IMR-90 (cell line): ENCODE data around the gene RAD51B. TPM values are rescaled to one million over a fixed set of nuclear protein-coding genes. Genes with fewer than 3 reads are reported as not detected.

Experiments
- ATAC-seq: fragments of 200-7000 bp; cut with Tn5 transposase; 2 replicates; pipeline ENCODE4 v1.9.1; 2020; ENCODE audit warnings: low read depth, mild to moderate bottlenecking, moderate library complexity
- BruUV-seq: library from RNA; stranded (reverse); fragments of 400-500 nt; replicated peaks from 2 replicates; lab custom pipeline; 2021; lab: Mats Ljungman, UMichigan
- CTCF ChIA-PET: fragments of 300-600 bp; formaldehyde crosslinking; extraction: SDS; loops from one replicate; lab custom pipeline; 2021; ENCODE audit warnings: antibody characterized with exemption; lab: Yijun Ruan, JAX
- POLR2A ChIA-PET: fragments of 300-600 bp; sonication (Branson Sonifier 250); formaldehyde crosslinking; loops from one replicate; lab custom pipeline; 2022; ENCODE audit warnings: antibody characterized with exemption; ENCODE audit not compliant: unreplicated experiment; lab: Charles Lee
- DNase-seq: peaks from one replicate; pipeline ENCODE4 v3.0.0; 2013
- H2AFZ ChIP-seq: replicated peaks from 2 replicates; pipeline ENCODE3; 2013; ENCODE audit warnings: low read length, mild to moderate bottlenecking; ENCODE audit not compliant: poor library complexity
- H2AK5ac ChIP-seq: 2 replicates; pipeline ENCODE4 v1.6.1; 2013; ENCODE audit warnings: low read depth, low read length, inconsistent platforms
- H2AK9ac ChIP-seq: replicated peaks from 2 replicates; pipeline ENCODE3; 2013; ENCODE audit warnings: mild to moderate bottlenecking, low read depth, low read length, moderate library complexity; ENCODE audit not compliant: poor library complexity
- H2BK120ac ChIP-seq: 2 replicates; pipeline ENCODE4 v1.6.1; 2013; ENCODE audit warnings: low read depth, low read length, inconsistent platforms
- H2BK15ac ChIP-seq: 3 replicates; pipeline ENCODE4 v1.6.1; 2013; ENCODE audit warnings: low read depth, low read length, inconsistent platforms
- H2BK20ac ChIP-seq: 2 replicates; pipeline ENCODE4 v1.6.1; 2013; ENCODE audit warnings: low read depth, mild to moderate bottlenecking, inconsistent platforms, low read length, moderate library complexity
- H2BK5ac ChIP-seq: 2 replicates; pipeline ENCODE4 v1.6.1; 2013; ENCODE audit warnings: mild to moderate bottlenecking, low read depth, low read length, inconsistent platforms; ENCODE audit not compliant: poor library complexity, severe bottlenecking
- H3K14ac ChIP-seq: replicated peaks from 2 replicates; pipeline ENCODE4 v1.6.1; 2013; ENCODE audit warnings: low read depth, low read length, inconsistent platforms
- H3K18ac ChIP-seq: 2 replicates; pipeline ENCODE4 v1.6.1; 2013; ENCODE audit warnings: low read depth, low read length, control low read depth
- H3K23ac ChIP-seq: 2 replicates; pipeline ENCODE4 v1.6.1; 2013; ENCODE audit warnings: low read depth, low read length, inconsistent platforms
- H3K27ac ChIP-seq: 2 replicates; pipeline ENCODE4 v1.5.1; 2013; ENCODE audit warnings: mild to moderate bottlenecking, control low read depth, low read length; ENCODE audit not compliant: insufficient read depth
- H3K27me3 ChIP-seq: 2 replicates; pipeline ENCODE4 v1.6.1; 2013; ENCODE audit warnings: low read length; ENCODE audit not compliant: control insufficient read depth, insufficient read depth
- H3K36me3 ChIP-seq: 2 replicates; pipeline ENCODE4 v1.6.1; 2013; ENCODE audit warnings: low read length, mixed read lengths; ENCODE audit not compliant: control insufficient read depth, insufficient read depth
- H3K4ac ChIP-seq: 2 replicates; pipeline ENCODE4 v1.6.1; 2013; ENCODE audit warnings: low read depth, low read length, inconsistent platforms
- H3K4me1 ChIP-seq: 2 replicates; pipeline ENCODE4 v1.6.1; 2013; ENCODE audit warnings: low read length, mixed read lengths; ENCODE audit not compliant: control insufficient read depth, insufficient read depth
- H3K4me2 ChIP-seq: 2 replicates; pipeline ENCODE4 v1.6.1; 2013; ENCODE audit warnings: low read depth, mild to moderate bottlenecking, control low read depth, low read length, moderate library complexity
- H3K4me3 ChIP-seq: 2 replicates; pipeline ENCODE4 v1.5.1; 2013; ENCODE audit warnings: low read depth, mild to moderate bottlenecking, control low read depth, low read length, moderate library complexity; ENCODE audit not compliant: insufficient read depth
- H3K56ac ChIP-seq: 2 replicates; pipeline ENCODE4 v1.6.1; 2013; ENCODE audit warnings: low read length, inconsistent platforms; ENCODE audit not compliant: insufficient read depth; ENCODE audit errors: extremely low read depth
- H3K79me1 ChIP-seq, 2 experiments: 2 replicates each; pipeline ENCODE4 v1.6.1; 2013; ENCODE audit warnings: low read length in 2 of 2, inconsistent platforms in 1 of 2, low read depth in 1 of 2
- H3K9ac ChIP-seq: 2 replicates; pipeline ENCODE4 v1.6.1; 2013; ENCODE audit warnings: low read depth, low read length, control low read depth
- H3K9me1 ChIP-seq: 2 replicates; pipeline ENCODE4 v1.6.1; 2013; ENCODE audit warnings: low read length, inconsistent platforms; ENCODE audit not compliant: insufficient read depth
- H3K9me3 ChIP-seq: 2 replicates; pipeline ENCODE4 v1.6.1; 2013; ENCODE audit warnings: low read length; ENCODE audit not compliant: control insufficient read depth, insufficient read depth
- H4K20me1 ChIP-seq: 2 replicates; pipeline ENCODE4 v1.6.1; 2013; ENCODE audit warnings: low read length, inconsistent platforms; ENCODE audit not compliant: insufficient read depth
- H4K5ac ChIP-seq: 2 replicates; pipeline ENCODE4 v1.6.1; 2013; ENCODE audit warnings: mild to moderate bottlenecking, low read depth, low read length, control low read depth
- H4K8ac ChIP-seq, 2 experiments: 2 replicates each; pipeline ENCODE4 v1.6.1; 2013; ENCODE audit warnings: low read depth in 2 of 2, low read length in 2 of 2, control low read depth in 1 of 2, inconsistent platforms in 1 of 2
- H4K91ac ChIP-seq: 2 replicates; pipeline ENCODE4 v1.6.1; 2013; ENCODE audit warnings: low read depth, low read length, inconsistent platforms; ENCODE audit not compliant: insufficient read depth
- MAZ ChIP-seq: IDR thresholded peaks from 2 replicates; pipeline ENCODE4 v1.6.1; 2012; ENCODE audit warnings: low read depth, mild to moderate bottlenecking, low read length, improper control_type of control experiment, moderate library complexity, borderline replicate concordance
- RFX5 ChIP-seq: IDR thresholded peaks from 2 replicates; pipeline ENCODE4 v1.8.0; 2012; ENCODE audit warnings: low read depth, mild to moderate bottlenecking, low read length, moderate library complexity
- SMC3 ChIP-seq: fragments of 150-350 bp; IDR thresholded peaks from 2 replicates; pipeline ENCODE4 v1.6.1; 2016; ENCODE audit warnings: low read depth, mild to moderate bottlenecking, antibody characterized with exemption, low read length, moderate library complexity
- WGBS, 2 experiments: methylation state at CpG; one replicate each; pipeline versions ENCODE4 v1.1.5 to v1.1.7; 2013; ENCODE audit warnings: missing lambda C conversion rate in 2 of 2; ENCODE audit not compliant: insufficient read length in 1 of 2; ENCODE audit errors: extremely low coverage in 2 of 2; 5-methylcytosine and 5-hydroxymethylcytosine counted together
- dilution Hi-C: fragments of 300-500 bp; cut with HindIII; formaldehyde crosslinking; loops from one replicate; pipeline ENCODE4 v1.14.3; 2018; ENCODE audit warnings: low sequenced_read_pairs; ENCODE audit not compliant: unreplicated experiment
- in situ Hi-C: fragments of 300-500 bp; cut with MboI; formaldehyde crosslinking; loops from 3 replicates; pipeline ENCODE4 v1.14.3; 2019; ENCODE audit warnings: low sequenced_read_pairs, inconsistent platforms, mixed read lengths
- intact Hi-C: fragments of 100-400 bp; cut with micrococcal nuclease; formaldehyde crosslinking; loops from 2 replicates; pipeline ENCODE4 v1.10.0; 2022
- polyA plus RNA-seq, 3 experiments: library from polyadenylated mRNA; depleted of rRNA; stranded (reverse); fragments of >200 nt; gene quantifications; 2 replicates each; pipeline ENCODE4 v1.2.3, GENCODE V29; 2012; ENCODE audit warnings: low replicate concordance in 1 of 3
- total RNA-seq: library from RNA; depleted of rRNA; stranded (reverse); fragments of >200 nt; gene quantifications from 2 replicates; pipeline ENCODE4 v1.2.3, GENCODE V29; 2012

RAD51B gene
- total and polyA plus RNA-seq, 2 of the 4 experiments (the other 2 are of a cell fraction): 5.1 to 18.8 TPM

DNA sequence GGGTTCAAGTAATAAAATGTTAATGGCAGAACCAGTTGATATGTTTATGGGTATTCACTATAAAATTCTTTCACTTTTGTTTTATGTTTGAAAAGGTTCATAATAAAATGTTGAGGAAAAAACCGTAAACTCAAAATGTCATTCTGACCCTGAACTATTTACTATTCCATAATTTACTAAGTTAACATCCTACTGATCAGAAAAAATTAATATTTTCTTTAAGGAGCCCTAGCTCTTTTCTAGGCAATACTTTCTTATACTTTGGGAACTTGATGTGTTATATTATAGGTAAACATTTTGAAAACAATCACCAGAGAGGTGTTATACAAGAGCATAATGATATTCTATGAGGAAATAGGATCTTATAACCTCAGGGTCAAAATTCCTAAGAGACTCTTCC is 638.7 kb downstream of the RAD51B start:
- no peak overlapping the region for H3K18ac ChIP-seq
- H3K56ac ChIP-seq: no peak overlapping the region
- no peaks in the 10 kb centered on the region for H3K27me3 ChIP-seq
- H3K14ac ChIP-seq: no peak overlapping the region
- WGBS, 2 experiments: no CpG with 5 or more reads among the region's 1 CpG
- ChIA-PET CTCF (interaction anchor here (0.6 kb wide), 1 partner anchor 337 kb away, joined by 4 read pairs; no protein-coding TSS in a partner anchor), POLR2A (no interaction called here)
- TF ChIP-seq RFX5 (no peak), MAZ (no peak), SMC3 (no peak)
- no peak overlapping the region for H4K91ac ChIP-seq
- no peak overlapping the region for H4K5ac ChIP-seq
- no peak overlapping the region for H3K4ac ChIP-seq
- peaks cover 3% of the 10 kb centered on the region; the same call in 1 of the 2 replicates for H3K9me3 ChIP-seq
- ATAC-seq: no peak
- H3K23ac ChIP-seq: no peak overlapping the region
- H2BK20ac ChIP-seq: no peak overlapping the region
- no peak overlapping the region for H2AFZ ChIP-seq
- H3K4me1 ChIP-seq: peaks cover 11% of the 10 kb centered on the region
- H3K27ac ChIP-seq: no peak overlapping the region
- H3K4me3 ChIP-seq: no peak overlapping the region
- H2BK120ac ChIP-seq: no peak overlapping the region
- in situ Hi-C loops: no loop called here
- intact Hi-C loops: loop anchor here (5.0 to 10.0 kb wide), 2 partner anchors 207 to 211 kb away; no protein-coding TSS in a partner anchor
- no peak overlapping the region for H2BK15ac ChIP-seq
- dilution Hi-C loops: no loop called here
- H3K36me3 ChIP-seq: no peaks in the 10 kb centered on the region
- H3K9me1 ChIP-seq: 0 out of 2 replicates have a peak, but pooled peaks cover 5% of the 10 kb centered on the region
- H3K79me1 ChIP-seq: no peaks in the 10 kb centered on the region
- no peak overlapping the region for H4K8ac ChIP-seq
- H2BK5ac ChIP-seq: no peak overlapping the region
- no peaks in the 10 kb centered on the region for H4K20me1 ChIP-seq
- H3K9ac ChIP-seq: no peak overlapping the region
- H3K4me2 ChIP-seq: no peak overlapping the region
- DNase-seq: no peak
- H2AK9ac ChIP-seq: no peak overlapping the region
- no TSS peak for BruUV-seq
- H2AK5ac ChIP-seq: no peak overlapping the region
